ENCODE data around the gene PTS.

PTS gene

DNA sequence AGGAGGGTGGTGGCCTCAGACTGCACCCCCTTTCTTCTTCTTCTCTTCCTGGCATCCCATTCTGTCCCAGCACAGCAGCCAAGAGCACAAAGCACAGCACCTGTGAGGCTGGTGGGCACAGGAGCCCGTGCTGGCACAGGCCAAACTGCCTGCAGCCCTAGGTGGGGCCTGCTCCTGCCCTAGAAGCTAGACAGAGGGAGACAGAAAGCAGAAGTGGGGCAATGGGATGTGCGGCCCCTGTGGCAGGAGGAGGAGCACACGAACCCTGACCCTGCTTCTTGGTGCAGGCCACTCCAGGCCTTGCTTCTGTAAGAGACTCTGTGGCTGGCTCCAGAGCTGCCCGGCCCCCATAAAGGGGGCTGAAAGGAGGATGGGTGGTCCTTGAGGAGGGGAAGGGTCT lies 3.9 kb upstream of the PTS start:
- no peak for DNase-seq (ENCODE audit: low spot score)

- DNase-seq (ENCODE audit: low spot score), result no peak
Observed at GRCh38 chr11:112223121-112223520, 3.1 kb upstream of the PTS start.

GRCh38 chr11:112223754-112224532 lies 2.3 kb upstream of the PTS start:
- no peak for DNase-seq (ENCODE audit: low spot score)

GRCh38 chr11:112225753-112226061 lies 521 bp upstream of the PTS start:
- DNase-seq (ENCODE audit: low spot score), result no peak

DNA sequence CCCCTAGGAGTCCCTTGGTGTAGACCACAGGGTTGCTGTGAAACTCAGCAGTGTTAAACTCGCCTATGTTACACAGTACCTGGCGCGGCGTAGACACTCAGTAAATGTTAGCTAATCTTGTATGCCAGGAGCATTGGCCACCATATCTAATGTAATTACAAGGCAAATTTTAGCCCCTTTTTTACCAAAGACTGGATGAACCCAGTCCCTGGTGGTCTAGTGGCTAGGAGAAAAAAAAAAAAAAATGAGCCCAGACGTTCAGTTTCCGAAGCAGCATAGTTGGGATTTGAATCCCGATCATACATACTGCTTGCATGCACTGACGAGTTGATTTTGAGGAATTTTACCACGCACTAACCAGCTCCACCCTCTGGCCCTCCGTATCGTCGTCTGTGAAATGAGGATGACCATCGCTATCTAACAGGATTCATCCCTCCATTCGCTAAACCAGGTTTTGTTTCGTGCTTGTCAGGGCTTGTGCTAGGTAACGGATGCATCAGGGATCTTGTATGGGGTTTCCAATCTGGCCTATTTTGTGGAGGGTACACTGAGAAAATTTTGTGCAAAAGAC lies 688 bp downstream of the PTS start:
- no peak for DNase-seq (ENCODE audit: low spot score)

GRCh38 chr11:112227471-112227870 lies 1.2 kb downstream of the PTS start:
- DNase-seq (ENCODE audit: low spot score), result no peak

- no peak for DNase-seq (ENCODE audit: low spot score)
Observed at GRCh38 chr11:112228706-112229105, 2.5 kb downstream of the PTS start.

GRCh38 chr11:112229159-112229558 lies 2.9 kb downstream of the PTS start:
- no peak for DNase-seq (ENCODE audit: low spot score)

DNA sequence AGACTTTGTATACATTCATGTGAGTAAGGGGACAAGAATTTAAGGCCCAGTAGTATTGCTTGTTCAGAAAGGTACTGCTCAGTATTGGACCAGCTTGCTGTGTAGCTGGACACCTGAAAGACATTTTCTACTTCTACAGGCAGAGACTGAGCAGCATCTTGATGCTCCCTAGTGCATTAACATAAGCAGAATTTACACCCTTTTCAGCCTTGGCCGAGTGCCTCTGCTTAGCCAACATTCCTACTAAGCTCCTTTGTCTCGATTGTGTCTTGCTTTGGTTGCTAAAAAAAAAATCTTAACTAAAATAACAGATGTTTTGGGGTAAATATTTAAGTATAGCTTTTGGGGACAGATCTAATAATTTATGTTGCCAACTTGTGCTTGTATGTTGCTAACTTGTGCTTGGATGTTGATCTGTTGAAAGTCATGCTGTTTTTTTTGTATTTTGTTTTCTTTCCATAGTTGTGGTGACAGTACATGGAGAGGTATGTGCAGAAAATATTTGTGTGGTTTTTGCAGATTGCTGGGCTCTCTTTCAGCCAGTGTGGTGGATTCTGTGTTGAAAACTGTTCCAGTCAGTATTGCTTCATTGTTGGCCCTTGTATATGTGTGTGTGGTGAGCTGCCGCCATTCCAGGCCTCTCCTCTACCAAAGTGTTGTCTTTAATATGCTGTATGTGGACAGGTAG lies 3.7 kb downstream of the PTS start:
- no peak for DNase-seq (ENCODE audit: low spot score)

GRCh38 chr11:112231952-112232351 lies 5.7 kb downstream of the PTS start:
- no peak for DNase-seq (ENCODE audit: low spot score)

DNA sequence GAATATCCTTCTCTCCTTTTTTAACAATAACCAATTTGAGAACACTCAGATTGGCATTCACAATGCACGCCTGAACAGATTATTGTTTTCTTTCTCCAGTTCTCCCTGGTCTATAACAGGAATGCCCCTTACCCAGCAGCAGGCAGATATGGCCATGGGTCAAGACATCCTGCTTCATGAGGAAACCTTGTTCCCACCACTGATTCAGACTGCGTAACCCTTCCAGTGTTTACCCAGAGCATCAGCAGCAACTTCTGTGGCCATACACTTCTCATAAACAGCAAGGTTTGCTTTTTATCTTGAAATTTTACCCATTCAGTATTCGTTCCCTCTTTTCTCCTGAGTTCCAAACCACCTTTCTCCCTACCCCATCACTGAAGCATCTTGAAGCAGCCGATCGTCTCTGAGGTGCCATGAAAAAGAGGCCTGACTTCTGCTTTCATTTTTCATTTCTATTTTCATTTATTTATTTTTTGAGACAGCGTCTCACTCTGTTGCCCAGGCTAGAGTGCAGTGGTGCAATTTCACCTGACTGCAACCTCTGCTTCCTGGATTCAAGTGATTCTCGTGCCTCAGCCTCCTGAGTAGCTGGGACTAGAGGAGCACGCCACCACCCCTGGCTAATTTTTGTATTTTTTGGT lies 9.6 kb downstream of the PTS start:
- DNase-seq (ENCODE audit: low spot score), result no peak

DNA sequence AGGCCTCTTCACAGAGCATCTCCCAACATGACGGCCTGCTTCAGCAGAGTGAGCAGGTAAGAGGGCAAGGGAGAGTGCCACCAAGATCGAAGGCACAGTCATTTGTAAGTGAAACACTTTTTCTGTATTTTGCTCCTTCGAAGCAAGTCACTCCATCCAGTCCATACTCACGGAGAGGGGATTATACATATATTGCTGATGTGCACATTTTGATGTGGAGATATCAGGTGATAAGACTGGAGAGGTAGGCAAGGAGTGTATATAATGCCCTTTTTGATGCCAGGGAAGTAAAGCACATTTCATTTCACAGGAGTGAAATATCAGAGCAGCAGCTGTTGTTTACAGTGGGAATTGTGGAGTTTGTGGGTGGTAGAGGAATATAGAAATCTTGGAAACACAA lies 11.2 kb downstream of the PTS start:
- DNase-seq (ENCODE audit: low spot score), result no peak

GRCh38 chr11:112238041-112238440 lies 11.8 kb downstream of the PTS start:
- DNase-seq (ENCODE audit: low spot score), result no peak

DNA sequence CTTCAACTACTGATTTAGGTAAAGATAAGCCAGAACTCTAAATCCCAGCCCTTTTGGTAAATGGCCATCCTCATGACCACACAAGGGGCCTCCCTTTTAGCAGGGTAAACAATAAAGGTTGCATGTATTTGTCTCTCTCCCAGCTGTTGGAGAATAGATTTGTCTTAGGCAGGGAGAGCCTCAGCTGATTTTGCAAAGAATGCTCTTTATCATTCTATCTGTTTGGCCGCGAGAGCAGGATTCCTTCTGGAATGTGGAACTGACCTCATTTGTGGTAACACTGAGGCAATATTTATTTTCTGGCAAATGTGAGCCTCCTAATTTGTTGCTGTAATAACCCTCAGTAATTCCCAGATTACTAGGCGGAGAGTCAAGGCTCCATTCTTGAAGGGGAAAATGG lies 15.3 kb downstream of the PTS start:
- DNase-seq (ENCODE audit: low spot score), result no peak

DNA sequence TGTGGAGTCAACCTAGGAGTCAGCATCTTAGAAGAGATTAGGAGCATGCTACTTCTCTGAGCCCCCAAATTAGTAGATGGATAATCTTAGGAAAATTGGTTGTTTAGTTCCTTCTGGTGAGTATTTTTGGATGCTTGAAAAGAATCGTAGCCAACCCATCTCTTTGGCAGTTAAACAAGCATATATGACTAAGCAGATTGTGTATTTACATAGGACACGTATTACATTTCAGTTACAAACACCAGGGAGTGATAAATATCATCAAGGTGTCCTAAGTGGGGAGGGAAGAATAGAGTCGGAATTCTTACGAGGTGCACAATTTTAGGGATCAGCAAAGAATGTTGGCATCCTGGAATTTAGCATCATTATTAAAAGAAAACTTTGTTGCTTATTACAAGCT lies 21.0 kb downstream of the PTS start:
- no peak for DNase-seq (ENCODE audit: low spot score)

- no peak for DNase-seq (ENCODE audit: low spot score)
Observed at GRCh38 chr11:112248201-112248600, 22.0 kb downstream of the PTS start.

- no peak for DNase-seq (ENCODE audit: low spot score)
Observed at GRCh38 chr11:112249871-112250610, 23.8 kb downstream of the PTS start.

GRCh38 chr11:112253605-112254242 lies 27.5 kb downstream of the PTS start:
- DNase-seq (ENCODE audit: low spot score), result no peak

DNA sequence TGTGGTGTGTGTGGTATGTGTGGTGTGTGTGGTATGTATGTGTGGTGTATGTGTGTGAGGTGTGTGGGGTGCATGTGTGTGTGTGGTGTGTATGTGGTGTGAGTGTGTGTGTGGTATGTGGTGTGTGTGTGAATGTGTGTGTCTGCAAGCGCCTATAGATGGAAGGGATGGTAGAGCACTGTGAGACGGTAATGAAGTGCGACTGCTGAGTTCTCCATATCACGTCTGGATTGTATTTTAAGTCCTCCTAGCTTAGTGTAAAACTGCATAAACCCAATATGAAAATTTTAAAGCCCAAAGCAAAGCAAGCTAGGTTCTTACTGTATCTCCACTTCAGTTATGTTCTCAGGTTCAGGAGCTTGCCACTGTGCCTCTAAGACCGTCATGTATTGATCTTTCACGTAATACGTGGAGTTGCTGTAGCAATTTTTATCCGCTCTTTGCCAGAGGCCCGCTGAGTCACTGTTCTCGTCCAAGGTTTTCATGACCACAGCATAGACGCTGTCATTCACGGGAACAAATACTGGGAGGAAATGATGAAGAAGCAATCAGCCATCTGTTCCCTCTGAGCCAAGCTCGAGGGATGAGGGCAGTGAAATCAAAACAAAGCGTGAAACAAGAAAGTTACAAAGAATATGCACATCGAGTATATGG lies 29.0 kb downstream of the PTS start:
- DNase-seq (ENCODE audit: low spot score), result no peak

DNA sequence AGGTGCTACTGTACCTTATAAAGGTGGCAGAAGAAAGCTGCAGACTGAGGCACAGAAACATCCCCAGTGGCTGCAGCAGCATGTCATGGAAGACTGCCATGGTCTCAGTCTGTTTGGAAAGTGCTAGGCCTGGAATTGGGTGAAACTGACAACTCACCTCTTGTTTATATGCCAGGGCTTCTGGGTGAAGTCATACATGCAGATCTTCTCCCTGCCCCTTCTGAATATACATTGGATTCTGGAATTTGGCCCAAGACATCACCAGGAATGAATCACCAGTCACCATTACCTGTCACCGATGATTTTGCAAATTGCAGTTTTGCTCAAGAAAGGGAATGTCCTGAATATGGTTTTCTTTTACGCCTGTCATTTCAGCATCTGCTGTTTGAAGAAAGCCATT lies 34.3 kb downstream of the PTS start, which contains the start of gene PLET1:
Gene PLET1 (minus strand): TSS at position 371 of the 400 bp plus-strand sequence. CDS start 271 bp downstream, at position 100.
- no peak for DNase-seq (ENCODE audit: low spot score)

Measured in putamen (tissue), 1 donor.